NCI-H82 treated with DMSO at 0.1 percent for 48 hours (cell line): ENCODE results near the gene AK6.
"Not testable (repeated sequence)": the region's sequence is repeated elsewhere in the genome, so short reads cannot be mapped to it uniquely, and the experiment has no call there.

Source experiments
- DNase-seq: peaks from one replicate; lab custom pipeline; 2025; ENCODE audit not compliant: unreplicated experiment; lab: John Stamatoyannopoulos, UW

Gene AK6

DNA sequence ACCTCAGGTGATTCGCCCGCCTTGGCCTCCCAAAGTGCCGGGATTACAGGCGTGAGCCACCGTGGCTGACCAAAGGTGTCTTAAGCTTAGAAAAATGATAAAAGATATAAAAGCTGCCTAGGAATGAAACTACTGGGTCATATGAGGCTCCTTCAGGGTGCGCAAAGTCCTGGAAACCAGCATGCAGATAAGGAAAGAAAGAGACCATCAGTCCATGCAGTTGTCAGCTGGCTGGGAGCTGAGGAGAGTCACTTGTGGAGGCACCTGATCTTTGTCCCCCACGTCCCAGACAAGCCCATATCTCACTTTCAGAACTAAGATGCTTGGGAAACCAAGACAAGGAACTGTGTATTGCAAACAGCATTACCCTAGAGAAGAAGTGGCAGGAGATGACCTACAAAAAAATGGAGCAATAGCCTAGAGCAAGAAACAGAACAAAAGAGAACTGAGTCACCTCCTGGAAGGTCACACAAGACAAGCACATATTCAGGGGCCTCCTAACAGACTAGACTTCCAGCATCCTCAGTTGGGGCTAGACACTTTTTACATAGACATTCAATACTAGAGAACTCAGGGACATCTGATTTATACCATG is 33.9 kb downstream of the AK6 start:
- no peak for DNase-seq

DNA sequence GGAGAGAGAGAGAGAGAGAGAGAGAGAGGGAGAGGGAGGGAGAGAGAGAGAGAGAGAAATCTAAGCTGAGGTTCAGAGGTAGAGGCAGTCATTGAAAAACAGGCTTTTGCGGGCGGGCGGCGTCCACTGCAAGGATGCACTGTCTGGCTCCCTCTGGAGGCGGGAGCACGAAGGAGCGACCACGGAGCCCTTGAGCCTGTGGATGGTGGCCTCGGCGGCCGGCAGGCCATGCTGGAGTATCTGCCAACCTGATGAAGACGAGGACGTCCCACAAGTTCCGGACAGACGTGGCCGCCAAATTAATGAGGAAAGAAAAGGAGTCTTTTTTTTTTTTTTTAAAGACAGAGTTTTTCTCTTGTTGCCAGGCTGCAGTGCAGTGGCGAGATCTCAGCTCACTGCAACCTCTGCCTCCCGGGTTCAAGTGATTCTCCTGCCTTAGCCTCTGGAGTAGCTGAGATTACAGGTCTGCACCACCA is 34.5 kb downstream of the AK6 start:
- peak; percentile 42 for DNase-seq

DNA sequence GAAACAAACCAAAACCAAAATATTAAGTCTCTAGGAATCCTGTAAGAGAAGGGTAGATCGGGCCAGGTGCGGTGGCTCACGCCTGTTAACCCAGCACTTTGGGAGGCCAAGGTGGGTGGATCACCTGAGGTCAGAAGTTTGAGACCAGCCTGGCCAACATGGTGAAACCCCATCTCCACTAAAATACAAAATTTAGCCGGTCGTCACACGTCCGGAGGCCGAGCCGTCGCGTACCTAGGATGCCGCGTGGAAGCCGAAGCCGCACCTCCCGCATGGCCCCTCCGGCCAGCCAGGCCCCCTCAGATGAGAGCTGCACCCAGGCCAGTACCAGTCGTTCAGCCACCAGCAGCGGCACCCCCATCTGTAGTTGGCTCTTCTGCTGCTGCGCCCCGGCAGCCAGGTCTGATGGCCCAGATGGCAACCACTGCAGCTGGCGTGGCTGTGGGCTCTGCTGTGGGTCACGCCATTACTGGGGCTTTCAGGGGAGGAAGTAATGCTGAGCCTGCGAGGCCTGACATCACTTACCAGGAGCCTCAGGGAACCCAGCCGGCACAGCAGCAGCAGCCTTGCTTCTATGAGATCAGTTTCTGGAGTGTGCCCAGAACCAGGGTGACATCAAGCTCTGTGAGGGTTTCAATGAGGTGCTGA is 35.5 kb downstream of the AK6 start:
- not testable (repeated sequence) for DNase-seq

DNA sequence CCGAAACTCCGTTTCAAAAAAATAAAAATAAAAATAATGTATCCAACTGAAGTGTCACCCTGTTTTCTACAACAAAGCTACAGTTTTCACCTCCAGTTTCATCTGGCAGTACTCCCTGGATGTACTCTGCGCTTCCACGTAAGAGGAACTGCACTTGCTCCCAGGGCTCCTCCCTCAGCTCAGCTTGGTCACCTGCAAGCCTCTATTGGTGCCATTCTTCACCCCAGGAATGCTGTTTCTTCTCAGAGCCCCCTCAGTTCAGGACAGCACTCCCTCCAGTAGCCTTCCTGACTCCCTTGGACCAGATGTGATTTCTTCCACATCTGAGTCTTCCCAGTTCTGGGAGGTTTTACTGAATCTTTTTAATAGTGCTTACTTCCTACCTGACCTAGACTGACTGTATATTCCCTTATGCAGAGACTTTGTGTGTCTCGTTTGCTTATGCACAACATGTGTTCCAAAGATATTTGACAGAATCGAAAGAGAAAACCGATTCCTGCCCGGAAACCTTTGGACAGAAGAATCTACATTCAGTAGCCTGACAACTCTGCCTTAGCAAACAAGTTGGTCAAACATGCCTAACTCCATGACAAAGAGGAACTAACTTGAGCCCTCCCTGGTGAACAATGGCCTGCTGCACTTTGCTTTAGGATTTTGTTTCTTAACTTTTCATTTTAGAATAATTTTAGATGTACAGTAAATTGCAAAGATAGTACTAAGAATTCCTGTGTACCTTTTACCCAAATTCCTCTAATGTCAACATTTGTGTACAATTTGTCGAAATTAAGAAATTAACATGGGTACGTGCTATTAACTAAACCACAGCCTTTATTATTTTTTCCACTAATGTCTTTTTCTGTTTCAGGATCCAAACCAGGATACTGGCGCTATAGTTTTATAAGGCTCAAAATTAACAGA is 37.5 kb downstream of the AK6 start:
- no peak for DNase-seq

DNA sequence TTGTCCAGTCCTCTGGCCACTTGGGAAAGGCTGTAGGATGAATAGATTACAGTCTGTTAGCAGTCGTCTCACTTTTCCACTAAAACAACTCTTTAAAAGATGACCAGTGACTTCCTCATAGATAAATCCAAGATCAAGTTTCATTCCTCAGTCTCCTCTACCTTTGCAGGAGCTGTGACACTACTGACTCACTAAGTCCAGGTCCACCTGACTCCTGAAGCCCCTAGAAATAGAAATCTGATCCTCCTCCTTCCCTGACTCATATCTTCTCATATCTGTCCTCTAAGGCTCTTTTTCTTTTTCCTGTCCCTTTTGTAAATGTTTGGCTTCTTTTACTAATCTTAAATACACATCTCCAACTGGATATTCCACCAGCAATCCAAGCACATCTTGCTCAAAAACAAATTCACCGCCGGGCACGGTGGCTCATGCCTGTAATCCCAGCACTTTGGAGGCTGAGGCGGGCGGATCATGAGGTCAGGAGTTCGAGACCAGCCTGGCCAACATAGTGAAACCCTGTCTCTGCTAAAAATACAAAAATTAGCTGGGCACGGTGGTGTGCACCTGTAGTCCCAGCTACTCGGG is 39.3 kb downstream of the AK6 start:
- DNase-seq, result no peak

DNA sequence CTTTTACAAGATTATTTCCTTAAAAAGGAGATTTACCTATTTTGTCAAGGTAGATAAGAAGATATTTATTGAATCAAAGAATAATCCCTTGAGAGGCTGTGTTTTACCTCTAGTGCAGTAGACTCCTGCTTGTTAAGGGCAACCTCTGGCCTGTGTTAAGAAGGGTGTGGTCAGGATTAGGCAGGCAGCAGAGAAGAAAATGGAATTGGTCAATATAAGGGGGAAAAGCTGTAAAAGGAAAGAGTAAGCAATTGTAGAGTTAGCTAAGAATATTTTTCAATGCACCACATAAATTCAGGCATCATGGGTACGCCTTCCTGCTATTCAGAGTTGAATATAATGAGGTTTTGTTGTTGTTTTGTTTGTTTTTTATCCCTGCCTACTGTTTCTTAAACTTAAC is 43.0 kb downstream of the AK6 start:
- DNase-seq, result no peak

DNA sequence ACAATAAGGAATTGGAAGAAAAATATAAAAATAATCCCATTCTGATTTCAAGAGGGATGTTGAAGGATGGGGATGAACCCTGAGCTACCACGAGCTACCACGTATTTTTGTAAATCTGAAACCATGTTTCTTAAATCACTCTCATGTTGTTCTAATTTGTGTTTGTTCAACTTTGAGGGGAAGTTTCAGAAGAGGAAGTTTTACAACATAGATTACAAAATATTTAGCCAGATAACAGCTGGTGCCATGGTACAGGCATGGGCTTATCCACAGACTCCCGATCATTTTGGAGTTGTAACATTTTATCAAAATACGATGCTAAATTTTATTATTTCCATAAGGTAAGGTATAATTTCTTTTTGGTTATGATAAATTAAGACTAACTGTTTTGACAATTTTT is 51.9 kb downstream of the AK6 start:
- DNase-seq, result no peak

DNA sequence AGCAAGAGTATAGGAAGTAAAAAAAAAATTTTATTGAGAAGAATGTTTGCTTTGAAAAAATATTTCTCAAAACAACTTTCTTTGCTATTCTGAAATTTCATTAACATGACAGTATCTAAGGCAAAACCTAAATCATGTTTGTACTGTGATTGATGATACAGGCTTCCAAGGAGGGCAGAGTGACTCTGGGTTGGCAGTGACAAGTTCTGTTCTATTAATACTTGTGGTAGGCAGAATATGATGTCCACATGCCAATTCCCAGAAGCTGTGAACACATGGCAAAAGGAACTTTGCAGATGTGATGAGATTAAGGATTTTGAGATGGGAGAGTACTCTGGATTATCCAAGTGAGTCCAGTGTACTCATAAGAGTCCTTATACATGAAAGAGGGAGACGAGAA is 53.3 kb downstream of the AK6 start:
- no peak for DNase-seq

DNA sequence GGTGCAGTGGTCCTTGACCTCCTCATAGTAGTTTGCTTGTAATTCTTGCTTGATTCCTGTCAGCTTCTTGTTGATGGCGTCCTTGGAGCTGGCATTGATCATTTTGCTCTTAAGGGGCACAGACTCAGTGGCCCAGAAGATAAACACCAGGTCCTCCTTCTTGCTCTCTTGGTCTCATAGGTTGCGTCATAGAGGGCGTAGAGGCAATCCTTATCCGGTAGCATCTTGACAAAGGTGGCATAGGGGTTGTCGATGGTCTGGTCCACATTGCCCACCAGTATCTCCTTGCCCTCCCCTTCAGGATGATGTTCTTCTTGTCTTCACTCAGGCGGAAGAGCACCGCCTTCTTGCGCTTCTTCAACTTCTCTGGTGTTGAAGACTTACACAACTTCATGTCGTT is 55.9 kb downstream of the AK6 start:
- no peak for DNase-seq

DNA sequence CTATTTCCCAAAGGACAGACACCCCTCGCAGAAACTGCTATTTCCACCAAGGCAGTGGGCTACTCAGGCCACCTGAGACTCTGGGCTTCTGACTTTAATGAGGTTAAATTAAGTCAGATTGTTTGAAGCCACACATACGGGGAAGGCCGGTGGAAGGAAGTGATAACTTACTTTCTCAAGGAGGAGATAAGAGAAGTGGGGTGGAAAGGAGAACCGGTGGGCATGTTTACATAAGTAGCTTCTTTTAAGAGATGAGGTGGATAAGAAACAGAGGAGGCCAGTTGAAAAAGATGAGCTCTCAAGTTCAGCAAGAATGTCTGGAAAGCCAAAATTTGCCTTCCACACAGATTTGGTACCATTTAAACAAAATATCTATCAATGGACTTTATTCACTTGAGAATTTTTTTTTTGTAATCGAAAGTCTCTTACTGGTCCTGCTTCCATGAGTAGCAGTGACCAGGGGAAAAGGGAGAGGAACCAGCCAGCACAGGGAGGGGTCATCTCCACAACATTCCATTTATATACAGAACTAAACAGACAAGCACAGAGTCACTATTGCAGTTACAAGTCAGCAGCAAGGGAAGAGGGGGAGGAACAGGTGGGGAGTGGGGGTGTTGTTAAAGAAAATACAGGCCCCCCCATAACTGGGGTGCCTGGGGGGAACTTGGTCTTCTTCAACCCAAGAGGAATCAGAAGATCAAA is 56.7 kb downstream of the AK6 start:
- DNase-seq, result no peak

DNA sequence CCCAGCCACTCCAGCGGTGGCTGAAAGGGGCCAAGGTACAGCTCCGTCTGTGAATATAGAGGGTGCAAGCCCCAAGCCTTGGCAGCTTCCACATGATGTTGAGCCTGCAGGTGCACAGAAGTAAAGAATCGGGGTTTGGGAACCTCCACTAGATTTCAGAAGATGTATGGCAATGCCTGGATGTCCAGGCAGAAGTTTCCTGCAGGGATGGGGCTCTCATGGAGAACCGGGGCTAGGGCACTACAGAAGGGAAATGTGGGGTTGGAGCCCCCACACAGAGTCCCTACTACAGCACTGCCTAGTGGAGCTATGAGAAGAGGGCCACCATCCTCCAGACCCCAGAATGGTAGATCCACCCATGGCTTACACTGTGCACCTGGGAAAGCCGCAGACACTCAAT is 59.9 kb downstream of the AK6 start:
- DNase-seq, result no peak

DNA sequence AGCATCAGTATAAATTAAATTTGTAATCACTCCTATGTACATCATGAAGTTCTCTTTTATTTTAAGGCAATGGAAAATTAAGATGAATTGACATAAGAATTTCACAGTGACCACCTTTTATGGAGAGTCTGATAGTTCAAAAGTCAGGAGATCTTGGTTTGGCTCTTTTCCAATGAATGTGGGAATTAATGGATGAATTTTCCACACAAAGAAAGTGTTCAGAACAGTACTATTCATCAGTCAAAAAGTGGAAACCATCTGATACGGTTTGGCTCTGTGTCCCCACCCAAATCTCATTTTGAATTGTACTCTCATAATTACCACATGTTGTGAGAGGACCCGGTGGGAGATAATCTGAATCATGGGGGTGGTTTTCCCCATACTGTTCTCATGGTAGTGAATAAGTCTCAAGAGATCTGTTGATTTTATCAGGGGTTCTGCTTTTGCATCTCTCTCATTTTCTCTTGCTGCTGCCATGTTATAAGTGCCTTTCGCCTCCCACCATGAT is 61.2 kb downstream of the AK6 start:
- no peak for DNase-seq

DNA sequence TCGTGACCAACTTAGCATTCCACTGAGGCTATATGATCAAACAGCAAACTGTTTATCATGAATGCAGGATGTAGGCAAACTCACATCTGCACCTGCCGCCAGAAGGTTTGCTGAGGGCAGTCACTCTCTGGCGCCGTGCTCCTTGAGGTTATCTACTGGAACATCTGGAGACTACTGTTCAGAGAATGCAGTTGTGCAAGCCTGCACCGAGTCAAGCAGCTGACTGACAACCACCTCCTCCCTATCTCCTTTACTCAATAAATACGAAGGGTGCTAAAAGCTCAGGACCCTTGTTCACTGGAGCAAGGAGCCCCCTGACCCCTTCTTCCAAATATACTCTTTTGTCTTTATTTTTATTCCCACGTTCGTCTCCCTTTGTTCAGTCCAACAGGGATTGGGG is 63.8 kb downstream of the AK6 start:
- no peak for DNase-seq
